GM12878 (cell line): ENCODE measurements around the gene MARCHF11. TPM values are rescaled to one million over a fixed set of nuclear protein-coding genes. Genes with fewer than 3 reads are reported as not detected.
A peak's percentile ranks its signal among the peaks of the same experiment; 100 is the strongest.

ENCODE experiments used
- ATAC-seq: fragments of 200-7000 bp; cut with Tn5 transposase; 3 replicates; pipeline ENCODE4 v1.9.1; 2020; ENCODE audit warnings: mild to moderate bottlenecking, moderate library complexity
- Bru-seq: library from RNA; stranded (reverse); fragments of 400-500 nt; gene quantifications from one replicate; lab custom pipeline; 2021; lab: Mats Ljungman, UMichigan
- BruChase-seq, 2 experiments: library from RNA; stranded (reverse); fragments of 400-500 nt; gene quantifications; one replicate each; lab custom pipeline; 2021; lab: Mats Ljungman, UMichigan
- BruUV-seq: library from RNA; stranded (reverse); fragments of 400-500 nt; replicated peaks from 2 replicates; lab custom pipeline; 2021; lab: Mats Ljungman, UMichigan
- CTCF ChIA-PET: fragments of 300-600 bp; sonication (Branson Sonifier 250); formaldehyde crosslinking; extraction: SDS; loops from one replicate; lab custom pipeline; 2021; ENCODE audit warnings: inconsistent platforms; lab: Yijun Ruan, JAX
- POLR2A ChIA-PET: fragments of 350-600 bp; formaldehyde crosslinking; extraction: SDS; loops from one replicate; lab custom pipeline; 2021; ENCODE audit warnings: inconsistent platforms; lab: Charles Lee
- RAD21 ChIA-PET: fragments of 300-600 bp; sonication (Branson Sonifier 250); formaldehyde crosslinking; loops from one replicate; lab custom pipeline; 2023; ENCODE audit warnings: antibody characterized with exemption; ENCODE audit not compliant: unreplicated experiment; lab: Charles Lee
- SMC1A ChIA-PET: fragments of 300-600 bp; sonication (Branson Sonifier 250); formaldehyde crosslinking; loops from one replicate; lab custom pipeline; 2023; ENCODE audit not compliant: unreplicated experiment, uncharacterized antibody; lab: Charles Lee
- DNase-seq: peaks from one replicate; pipeline ENCODE4 v3.0.0-alpha.2; 2011; ENCODE audit warnings: low read depth, low spot score
- FAIRE-seq: peaks from 3 replicates; lab custom pipeline; 2011; peaks lifted over from hg19 to GRCh38; lab: Jason Lieb, UNC
- H2AFZ ChIP-seq: 2 replicates; pipeline ENCODE4 v1.6.0; 2011; ENCODE audit warnings: low read depth, low read length, control low read depth; ENCODE audit not compliant: control insufficient read depth
- H3K27ac ChIP-seq: 2 replicates; pipeline ENCODE4 v1.5.1; 2011; ENCODE audit warnings: control low read depth; ENCODE audit not compliant: control insufficient read depth, insufficient read depth
- H3K27me3 ChIP-seq, 2 experiments: replicated peaks in 1 of 2; 2 replicates each; pipeline versions ENCODE4 v1.6.0 to v1.6.1; 2011; ENCODE audit warnings: low read length in 1 of 2; ENCODE audit not compliant: control insufficient read depth in 2 of 2, insufficient read depth in 2 of 2
- H3K36me3 ChIP-seq, 2 experiments: 2 replicates each; pipeline ENCODE4 v1.5.1; 2011; ENCODE audit warnings: low read length in 1 of 2; ENCODE audit not compliant: control insufficient read depth in 2 of 2, insufficient read depth in 2 of 2
- H3K4me1 ChIP-seq: 2 replicates; pipeline ENCODE4 v1.6.1; 2011; ENCODE audit warnings: mild to moderate bottlenecking, low read length, moderate library complexity, mixed read lengths; ENCODE audit not compliant: control insufficient read depth, insufficient read depth
- H3K4me2 ChIP-seq: 2 replicates; pipeline ENCODE4 v1.6.0; 2011; ENCODE audit warnings: control low read depth; ENCODE audit not compliant: control insufficient read depth, insufficient read depth
- H3K4me3 ChIP-seq: fragments of 200-600 bp; sonication (generic); 2 replicates; pipeline ENCODE4 v1.5.1; 2016
- H3K79me2 ChIP-seq: 2 replicates; pipeline ENCODE4 v1.6.0; 2011; ENCODE audit warnings: low read length; ENCODE audit not compliant: control insufficient read depth, insufficient read depth
- H3K9ac ChIP-seq: 2 replicates; pipeline ENCODE4 v1.8.0; 2011; ENCODE audit warnings: low read length, control low read depth, mixed read lengths; ENCODE audit not compliant: control insufficient read depth, insufficient read depth
- H3K9me3 ChIP-seq: replicated peaks from 3 replicates; pipeline ENCODE4 v1.5.1; 2011; ENCODE audit warnings: mild to moderate bottlenecking, low read length; ENCODE audit not compliant: control insufficient read depth, insufficient read depth
- H4K20me1 ChIP-seq: 2 replicates; pipeline ENCODE4 v1.6.0; 2011; ENCODE audit not compliant: control insufficient read depth, insufficient read depth
- BHLHE40 ChIP-seq, 2 experiments: fragments of 450-650 bp in 1 of 2; IDR thresholded peaks; 2 replicates each; pipeline ENCODE4 v1.6.1; 2011 to 2017; ENCODE audit warnings: low read depth in 2 of 2, borderline replicate concordance in 1 of 2, improper control_type of control experiment in 1 of 2, low read length in 1 of 2, mild to moderate bottlenecking in 1 of 2
- BRCA1 ChIP-seq: IDR thresholded peaks from 2 replicates; pipeline ENCODE4 v1.6.1; 2011; ENCODE audit warnings: low read depth, low read length, improper control_type of control experiment
- CHD2 ChIP-seq: IDR thresholded peaks from 2 replicates; pipeline ENCODE4 v1.6.1; 2011; ENCODE audit warnings: low read depth, low read length, improper control_type of control experiment, borderline replicate concordance
- IRF3 ChIP-seq: fragments of 450-650 bp; IDR thresholded peaks from 2 replicates; pipeline ENCODE4 v1.6.1; 2014; ENCODE audit warnings: mild to moderate bottlenecking
- NFYA ChIP-seq: IDR thresholded peaks from 2 replicates; pipeline ENCODE4 v1.6.1; 2011; ENCODE audit warnings: low read depth, mild to moderate bottlenecking, low read length, improper control_type of control experiment, borderline replicate concordance
- TCF3 ChIP-seq: IDR thresholded peaks from 2 replicates; pipeline ENCODE4 v1.6.1; 2012; ENCODE audit warnings: low read depth, mild to moderate bottlenecking, low read length, borderline replicate concordance; ENCODE audit not compliant: insufficient read depth
- ZBTB33 ChIP-seq: fragments of 450-650 bp; IDR thresholded peaks from 2 replicates; pipeline ENCODE4 v1.6.1; 2017; ENCODE audit warnings: mild to moderate bottlenecking
- ZNF687 ChIP-seq: fragments of 450-650 bp; IDR thresholded peaks from 2 replicates; pipeline ENCODE4 v1.6.1; 2017; ENCODE audit warnings: mild to moderate bottlenecking, moderate library complexity
- WGBS: methylation state at CpG from one replicate; pipeline ENCODE4 v1.1.6; 2016; ENCODE audit warnings: low lambda C conversion rate; ENCODE audit not compliant: insufficient replicate concordance, insufficient coverage; ENCODE audit errors: missing lambda C conversion rate; 5-methylcytosine and 5-hydroxymethylcytosine counted together
- in situ Hi-C: fragments of 300-500 bp; cut with MboI; formaldehyde crosslinking; loops from 9 replicates; pipeline ENCODE4 v1.14.3; 2018; ENCODE audit warnings: mixed read lengths
- intact Hi-C: fragments of 100-400 bp; cut with micrococcal nuclease; formaldehyde crosslinking; loops from one replicate; pipeline ENCODE4 v1.14.2; 2022; ENCODE audit not compliant: unreplicated experiment
- long read RNA-seq, 2 experiments: library from polyadenylated mRNA; unstranded; transcript quantifications; one replicate each; pipeline ENCODE4 v2.0.0, GENCODE V29; 2019 to 2020
- polyA minus RNA-seq, 3 experiments: library from RNA; depleted of rRNA, polyadenylated mRNA; stranded (reverse); fragments of >200 nt; gene quantifications; 2 replicates each; pipeline ENCODE4 v1.2.3, GENCODE V29; 2011
- polyA plus RNA-seq, 11 experiments: library from polyadenylated mRNA; depleted of rRNA in 4 of 11; unstranded in 6 of 11; stranded (reverse) in 5 of 11; fragments of >200 nt; fragmentation: Nextera tagmentation in 4 of 11; fragmentation: Illumina TruSeq in 1 of 11; extraction: Ambion mirVana in 4 of 11; extraction: Trizol in 1 of 11; gene quantifications; 1 replicate in 1 of 11; 2 replicates in 10 of 11; pipeline versions ENCODE4 v1.2.1 to v1.2.3, GENCODE V29; 2011 to 2016; ENCODE audit warnings: inconsistent platforms in 2 of 11, missing spikeins in 2 of 11, low read depth in 1 of 11
- total RNA-seq, 4 experiments: library from RNA; depleted of rRNA in 3 of 4; stranded (reverse); fragments of >200 nt in 3 of 4; fragmentation: Illumina TruSeq in 1 of 4; extraction: Trizol in 1 of 4; gene quantifications; 2 replicates each; pipeline versions ENCODE4 v1.2.1 to v1.2.3, GENCODE V29; 2013 to 2021
- TF ChIP-seq, protein P1 (sequence below): fragments of 150-350 bp; IDR thresholded peaks from 2 replicates; pipeline ENCODE4 v1.6.1; 2014; ENCODE audit warnings: mild to moderate bottlenecking, low read depth, low read length

Gene MARCHF11, protein sequence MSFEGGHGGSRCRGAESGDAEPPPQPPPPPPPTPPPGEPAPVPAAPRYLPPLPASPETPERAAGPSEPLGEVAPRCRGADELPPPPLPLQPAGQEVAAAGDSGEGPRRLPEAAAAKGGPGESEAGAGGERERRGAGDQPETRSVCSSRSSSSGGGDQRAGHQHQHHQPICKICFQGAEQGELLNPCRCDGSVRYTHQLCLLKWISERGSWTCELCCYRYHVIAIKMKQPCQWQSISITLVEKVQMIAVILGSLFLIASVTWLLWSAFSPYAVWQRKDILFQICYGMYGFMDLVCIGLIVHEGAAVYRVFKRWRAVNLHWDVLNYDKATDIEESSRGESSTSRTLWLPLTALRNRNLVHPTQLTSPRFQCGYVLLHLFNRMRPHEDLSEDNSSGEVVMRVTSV
- total RNA-seq (2013; cell fraction: nucleolus; rRNA removed): not detected in 2 replicates
- not detected in 2 replicates for total RNA-seq (2014; rRNA removed)
- not detected in 2 replicates for total RNA-seq (2014; rRNA removed; fragmentation: Illumina TruSeq; extraction: Trizol)
- total RNA-seq (2021): not detected in 2 replicates
- not detected for polyA plus RNA-seq (2011; ENCODE audit: low read depth)
- polyA plus RNA-seq (2011; rRNA removed): 0.17 and 0.26 TPM in 2 replicates
- not detected in 2 replicates for polyA plus RNA-seq (2011; cell fraction: cytosol; rRNA removed)
- polyA plus RNA-seq (2011; cell fraction: nucleus; rRNA removed): 0.20 and 0.24 TPM in 2 replicates
- not detected in 2 replicates for polyA plus RNA-seq (2012)
- polyA plus RNA-seq (2014; fragmentation: Illumina TruSeq; extraction: Trizol): not detected in 2 replicates
- polyA plus RNA-seq (2014; fragmentation: Nextera tagmentation; extraction: Ambion mirVana): not detected
- not detected in 2 replicates for polyA plus RNA-seq (2014; rRNA removed)
- not detected for polyA plus RNA-seq (2016; fragmentation: Nextera tagmentation; extraction: Ambion mirVana)
- polyA minus RNA-seq (2011; rRNA and poly(A)+ RNA removed): 0.10 TPM in 1 of 2 replicates, not detected in the other
- not detected in 2 replicates for polyA minus RNA-seq (2011; cell fraction: cytosol; rRNA and poly(A)+ RNA removed)
- polyA minus RNA-seq (2011; cell fraction: nucleus; rRNA and poly(A)+ RNA removed): not detected in 2 replicates
- Bru-seq, nascent RNA: percentile 1 among the genes with signal in this experiment
- BruChase-seq, experiment 1, labeled RNA remaining after a 6-hour chase: not detected
- percentile 1 among the genes with signal in this experiment for BruChase-seq, experiment 2, labeled RNA remaining after a 2-hour chase
- long read RNA-seq, experiment 1: 0 reads
- long read RNA-seq, experiment 2: 0 reads

DNA sequence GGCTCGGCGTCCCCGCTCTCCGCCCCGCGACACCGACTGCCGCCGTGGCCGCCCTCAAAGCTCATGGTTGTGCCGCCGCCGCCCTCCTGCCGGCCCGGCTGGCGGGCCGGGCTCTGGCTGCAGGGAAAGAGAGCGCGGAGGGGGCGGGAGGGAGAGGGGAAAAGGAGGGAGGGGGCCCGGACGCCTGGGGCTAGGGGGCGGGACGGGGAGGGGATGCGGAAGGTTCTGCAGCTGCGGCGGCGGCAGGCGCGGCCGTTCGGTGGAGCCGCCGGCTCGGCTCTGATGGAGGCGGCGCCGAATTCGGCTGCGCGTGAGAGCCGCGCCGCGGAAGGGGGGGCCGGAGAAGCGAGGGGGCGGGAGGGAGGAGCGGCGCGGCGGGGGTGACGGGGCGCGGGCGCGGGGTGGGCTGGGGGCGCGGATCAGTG lies at the start of gene MARCHF11:
Gene MARCHF11, minus strand, starts transcription at position 281 of the 425 bp plus-strand sequence. Its CDS starts 216 bp downstream, at position 65.
- Histone ChIP-seq H3K4me3 (no peak within 1 kb of the TSS), H3K4me1 (no peaks in the 10 kb centered on the region), H3K9me3 (no peaks in the 10 kb centered on the region), H3K9ac (no peak within 1 kb of the TSS), H3K4me2 (no peak within 1 kb of the TSS), H3K27ac (no peak within 1 kb of the TSS), H3K27me3 (no peaks in the 10 kb centered on the region; a peak in 1 of 4 replicates), H4K20me1 (no peaks in the 10 kb centered on the region), H3K36me3 (no peaks in the 10 kb centered on the region), H3K79me2 (no peaks in the 10 kb centered on the region), H2AFZ (no peak within 1 kb of the TSS)
- FAIRE-seq: no peak
- POLR2A ChIA-PET: no interaction called here
- 94% methylated on average over 7 of the region's 59 CpGs for WGBS
- intact Hi-C loops (no loop called here), in situ Hi-C loops (no loop called here)
- RAD21 ChIA-PET: no interaction called here
- CTCF ChIA-PET: no interaction called here
- no peak for DNase-seq
- ATAC-seq: no peak
- no TSS peak for BruUV-seq
- SMC1A ChIA-PET: no interaction called here
- TF ChIP-seq CHD2 (no peak), NFYA (no peak), IRF3 (no peak), TCF3 (no peak), ZNF687 (no peak), BHLHE40 (IDR thresholded peaks at IDR 0.05; ENCODE audit: borderline replicate concordance in 1 of 2, low read depth in 2 of 2, low read length in 1 of 2) (no peak), ZBTB33 (no peak), BRCA1 (no peak)
- TF ChIP-seq, protein P1, sequence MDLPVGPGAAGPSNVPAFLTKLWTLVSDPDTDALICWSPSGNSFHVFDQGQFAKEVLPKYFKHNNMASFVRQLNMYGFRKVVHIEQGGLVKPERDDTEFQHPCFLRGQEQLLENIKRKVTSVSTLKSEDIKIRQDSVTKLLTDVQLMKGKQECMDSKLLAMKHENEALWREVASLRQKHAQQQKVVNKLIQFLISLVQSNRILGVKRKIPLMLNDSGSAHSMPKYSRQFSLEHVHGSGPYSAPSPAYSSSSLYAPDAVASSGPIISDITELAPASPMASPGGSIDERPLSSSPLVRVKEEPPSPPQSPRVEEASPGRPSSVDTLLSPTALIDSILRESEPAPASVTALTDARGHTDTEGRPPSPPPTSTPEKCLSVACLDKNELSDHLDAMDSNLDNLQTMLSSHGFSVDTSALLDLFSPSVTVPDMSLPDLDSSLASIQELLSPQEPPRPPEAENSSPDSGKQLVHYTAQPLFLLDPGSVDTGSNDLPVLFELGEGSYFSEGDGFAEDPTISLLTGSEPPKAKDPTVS: no peak
